KMS-11 (cell line): ENCODE measurements around the gene MEMO1.

Experiments used
- H2AFZ ChIP-seq: fragments of 200-600 bp; sonication (generic); 2 replicates; pipeline ENCODE4 v1.6.1; 2016; ENCODE audit warnings: antibody characterized with exemption, mixed run types, low read depth
- H3K27ac ChIP-seq: fragments of 200-600 bp; sonication (generic); 2 replicates; pipeline ENCODE4 v1.6.1; 2016; ENCODE audit warnings: mild to moderate bottlenecking, mixed run types
- H3K27me3 ChIP-seq: fragments of 200-600 bp; sonication (generic); 2 replicates; pipeline ENCODE4 v1.6.1; 2017; ENCODE audit warnings: mild to moderate bottlenecking, low read depth, mixed run types, moderate library complexity; ENCODE audit not compliant: insufficient read depth
- H3K36me3 ChIP-seq: fragments of 200-600 bp; sonication (generic); 2 replicates; pipeline ENCODE4 v1.6.1; 2017; ENCODE audit warnings: mild to moderate bottlenecking, mixed run types; ENCODE audit not compliant: insufficient read depth
- H3K4me1 ChIP-seq: fragments of 200-600 bp; sonication (generic); 2 replicates; pipeline ENCODE4 v1.6.1; 2016; ENCODE audit warnings: mild to moderate bottlenecking, low read depth, mixed run types; ENCODE audit not compliant: poor library complexity, severe bottlenecking
- H3K4me2 ChIP-seq: fragments of 200-600 bp; sonication (generic); 2 replicates; pipeline ENCODE4 v1.7.0; 2016; ENCODE audit warnings: mild to moderate bottlenecking, mixed run types
- H3K4me3 ChIP-seq: fragments of 200-600 bp; sonication (generic); IDR thresholded peaks from 2 replicates; pipeline ENCODE4 v1.6.1; 2017; ENCODE audit warnings: low read depth, low read length, mixed read lengths; ENCODE audit not compliant: insufficient read depth
- H3K79me2 ChIP-seq: fragments of 200-600 bp; sonication (generic); 2 replicates; pipeline ENCODE4 v1.6.1; 2016; ENCODE audit warnings: low read depth, mixed run types; ENCODE audit not compliant: insufficient read depth
- H3K9ac ChIP-seq: fragments of 200-600 bp; sonication (generic); 2 replicates; pipeline ENCODE4 v1.6.1; 2016; ENCODE audit warnings: mild to moderate bottlenecking, mixed run types
- H4K20me1 ChIP-seq: fragments of 200-600 bp; sonication (generic); 2 replicates; pipeline ENCODE4 v1.6.1; 2016; ENCODE audit warnings: mild to moderate bottlenecking, mixed run types; ENCODE audit not compliant: insufficient read depth
- TF ChIP-seq, protein P1 (sequence below): fragments of 200-600 bp; sonication (generic); conservative IDR thresholded peaks from 2 replicates; pipeline ENCODE4 v1.6.1; 2017; ENCODE audit warnings: low read depth, mild to moderate bottlenecking, antibody characterized with exemption, low read length, moderate library complexity, mixed read lengths

Gene MEMO1

GRCh38 chr2:31992934-31993333 lies 17.9 kb downstream of the MEMO1 start:
- Histone ChIP-seq H3K4me1 (peaks cover 19% of the 10 kb centered on the region), H3K4me3 (no peak overlapping the region), H4K20me1 (peaks cover 49% of the 10 kb centered on the region), H3K36me3 (no peaks in the 10 kb centered on the region), H2AFZ (no peak overlapping the region), H3K27ac (no peak overlapping the region), H3K4me2 (no peak overlapping the region), H3K27me3 (no peaks in the 10 kb centered on the region), H3K79me2 (peaks cover 100% of the 10 kb centered on the region), H3K9ac (no peak overlapping the region)
- TF ChIP-seq, protein P1, sequence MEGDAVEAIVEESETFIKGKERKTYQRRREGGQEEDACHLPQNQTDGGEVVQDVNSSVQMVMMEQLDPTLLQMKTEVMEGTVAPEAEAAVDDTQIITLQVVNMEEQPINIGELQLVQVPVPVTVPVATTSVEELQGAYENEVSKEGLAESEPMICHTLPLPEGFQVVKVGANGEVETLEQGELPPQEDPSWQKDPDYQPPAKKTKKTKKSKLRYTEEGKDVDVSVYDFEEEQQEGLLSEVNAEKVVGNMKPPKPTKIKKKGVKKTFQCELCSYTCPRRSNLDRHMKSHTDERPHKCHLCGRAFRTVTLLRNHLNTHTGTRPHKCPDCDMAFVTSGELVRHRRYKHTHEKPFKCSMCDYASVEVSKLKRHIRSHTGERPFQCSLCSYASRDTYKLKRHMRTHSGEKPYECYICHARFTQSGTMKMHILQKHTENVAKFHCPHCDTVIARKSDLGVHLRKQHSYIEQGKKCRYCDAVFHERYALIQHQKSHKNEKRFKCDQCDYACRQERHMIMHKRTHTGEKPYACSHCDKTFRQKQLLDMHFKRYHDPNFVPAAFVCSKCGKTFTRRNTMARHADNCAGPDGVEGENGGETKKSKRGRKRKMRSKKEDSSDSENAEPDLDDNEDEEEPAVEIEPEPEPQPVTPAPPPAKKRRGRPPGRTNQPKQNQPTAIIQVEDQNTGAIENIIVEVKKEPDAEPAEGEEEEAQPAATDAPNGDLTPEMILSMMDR, result no peak

- Histone ChIP-seq H3K36me3 (no peaks in the 10 kb centered on the region), H3K27ac (no peak overlapping the region), H3K4me1 (peaks cover 16% of the 10 kb centered on the region), H3K4me3 (no peak overlapping the region), H3K9ac (no peak overlapping the region), H4K20me1 (peaks cover 49% of the 10 kb centered on the region), H3K4me2 (no peak overlapping the region), H3K79me2 (peaks cover 100% of the 10 kb centered on the region), H3K27me3 (no peaks in the 10 kb centered on the region), H2AFZ (no peak overlapping the region)
- TF ChIP-seq, protein P1, result no peak
Observed at GRCh38 chr2:31992025-31992579, 18.7 kb downstream of the MEMO1 start.

DNA sequence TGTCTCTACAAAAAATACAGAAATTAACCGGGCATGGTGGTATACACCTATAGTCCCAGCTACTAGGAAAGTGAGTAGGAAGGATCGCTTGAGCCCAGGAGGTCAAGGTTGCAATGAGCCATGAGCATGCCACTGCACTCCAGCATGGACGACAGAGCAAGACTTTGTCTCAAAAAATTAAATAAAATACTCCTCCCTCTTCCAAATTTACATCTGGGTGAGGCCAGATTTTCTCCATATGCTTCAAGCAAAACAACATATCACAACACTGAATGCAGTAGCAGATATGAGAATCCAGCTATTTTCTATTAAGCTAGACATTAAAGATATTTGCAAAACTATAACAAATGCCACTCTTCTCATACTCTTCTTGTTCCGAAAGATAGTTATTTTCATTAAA lies 20.9 kb downstream of the MEMO1 start:
- TF ChIP-seq, protein P1, result no peak
- Histone ChIP-seq H3K4me3 (no peak overlapping the region), H3K4me2 (no peak overlapping the region), H3K79me2 (peaks cover 98% of the 10 kb centered on the region), H3K27ac (no peak overlapping the region), H3K9ac (no peak overlapping the region), H3K36me3 (no peaks in the 10 kb centered on the region), H2AFZ (no peak overlapping the region), H4K20me1 (peaks cover 38% of the 10 kb centered on the region), H3K4me1 (peaks cover 16% of the 10 kb centered on the region), H3K27me3 (no peaks in the 10 kb centered on the region)

GRCh38 chr2:31987454-31988220 lies 23.2 kb downstream of the MEMO1 start:
- H3K4me3 ChIP-seq, result no peak overlapping the region
- no peak overlapping the region for H3K9ac ChIP-seq
- peaks cover 98% of the 10 kb centered on the region for H3K79me2 ChIP-seq
- H3K27me3 ChIP-seq, result no peaks in the 10 kb centered on the region
- peaks cover 31% of the 10 kb centered on the region for H4K20me1 ChIP-seq
- H2AFZ ChIP-seq, result no peak overlapping the region
- TF ChIP-seq, protein P1, result no peak
- peaks cover 16% of the 10 kb centered on the region for H3K4me1 ChIP-seq
- H3K27ac ChIP-seq, result no peak overlapping the region
- H3K4me2 ChIP-seq, result no peak overlapping the region
- no peaks in the 10 kb centered on the region for H3K36me3 ChIP-seq
